ENCODE results near the gene PHC2. TPM values are rescaled to one million over a fixed set of nuclear protein-coding genes. Genes with fewer than 3 reads are reported as not detected.

PHC2 gene
- total RNA-seq, 3 donors from 2014 or later (not counting 1 experiment from before 2014, with no cell fraction given): 36.6 to 46.6 (median 39.5) TPM

GRCh38 chr1:33354707-33355316 lies 76.1 kb downstream of the PHC2 start:
- no peak overlapping the region for H3K4me3 ChIP-seq (ENCODE audit: low read length)
- ATAC-seq: no peak
- peaks cover 10% of the 10 kb centered on the region for H3K4me1 ChIP-seq (ENCODE audit: control insufficient read depth, insufficient read depth, low read length)
- no peak overlapping the region for H3K27ac ChIP-seq (ENCODE audit: low read length)
- TF ChIP-seq CTCF (IDR thresholded peaks at IDR 0.05): no peak
- Mint-ChIP-seq H3K4me1 (peaks cover 10 to 11% of the 10 kb centered on the region in 2 donors), H3K36me3 (no peaks in the 10 kb centered on the region), H3K27ac (no peak overlapping the region), H3K27me3 (ENCODE audit: low read depth in 2 of 2) (peaks cover 0 to 2% of the 10 kb centered on the region in 2 donors), H3K9me3 (no peaks in the 10 kb centered on the region), H3K4me3 (no peak overlapping the region)
- H3K27me3 ChIP-seq (ENCODE audit: control insufficient read depth, insufficient read depth, low read length): no peaks in the 10 kb centered on the region
- intact Hi-C loops (cut with micrococcal nuclease): no loop called here
- H3K9me3 ChIP-seq (ENCODE audit: control insufficient read depth, insufficient read depth, low read length): no peaks in the 10 kb centered on the region
- no peaks in the 10 kb centered on the region for H3K36me3 ChIP-seq (ENCODE audit: control insufficient read depth, insufficient read depth, low read length)
- DNase-seq: no peak
- WGBS (ENCODE audit: insufficient coverage): 88% methylated on average over 16 of the region's 16 CpGs

GRCh38 chr1:33353531-33353930 lies 77.4 kb downstream of the PHC2 start:
- no peak overlapping the region for H3K4me3 ChIP-seq (ENCODE audit: low read length)
- H3K27me3 ChIP-seq (ENCODE audit: control insufficient read depth, insufficient read depth, low read length): no peaks in the 10 kb centered on the region
- no peaks in the 10 kb centered on the region for H3K36me3 ChIP-seq (ENCODE audit: control insufficient read depth, insufficient read depth, low read length)
- Mint-ChIP-seq H3K27ac (no peak overlapping the region), H3K4me1 (peaks cover 16% of the 10 kb centered on the region in 2 donors), H3K27me3 (ENCODE audit: low read depth in 2 of 2) (peaks cover 0 to 2% of the 10 kb centered on the region in 2 donors), H3K9me3 (no peaks in the 10 kb centered on the region), H3K36me3 (no peaks in the 10 kb centered on the region), H3K4me3 (no peak overlapping the region)
- DNase-seq (no peak), ATAC-seq (no peak)
- intact Hi-C loops (cut with micrococcal nuclease): no loop called here
- H3K4me1 ChIP-seq (ENCODE audit: control insufficient read depth, insufficient read depth, low read length): peaks cover 15% of the 10 kb centered on the region
- H3K9me3 ChIP-seq (ENCODE audit: control insufficient read depth, insufficient read depth, low read length): no peaks in the 10 kb centered on the region
- H3K27ac ChIP-seq (ENCODE audit: low read length): no peak overlapping the region
- TF ChIP-seq CTCF (IDR thresholded peaks at IDR 0.05): no peak
- WGBS (ENCODE audit: insufficient coverage): 90% methylated on average over 5 of the region's 5 CpGs

GRCh38 chr1:33351281-33351660 lies 79.6 kb downstream of the PHC2 start:
- ATAC-seq: no peak
- H3K27me3 ChIP-seq (ENCODE audit: control insufficient read depth, insufficient read depth, low read length): no peaks in the 10 kb centered on the region
- no peak for DNase-seq
- Mint-ChIP-seq H3K4me1 (peaks cover 34 to 35% of the 10 kb centered on the region in 2 donors), H3K36me3 (no peaks in the 10 kb centered on the region), H3K27ac (no peak overlapping the region), H3K27me3 (ENCODE audit: low read depth in 2 of 2) (peaks cover 0 to 2% of the 10 kb centered on the region in 2 donors), H3K9me3 (no peaks in the 10 kb centered on the region), H3K4me3 (peak overlapping the region; percentile 67)
- H3K9me3 ChIP-seq (ENCODE audit: control insufficient read depth, insufficient read depth, low read length): no peaks in the 10 kb centered on the region
- H3K27ac ChIP-seq (ENCODE audit: low read length): no peak overlapping the region
- H3K36me3 ChIP-seq (ENCODE audit: control insufficient read depth, insufficient read depth, low read length): no peaks in the 10 kb centered on the region
- peaks cover 30% of the 10 kb centered on the region for H3K4me1 ChIP-seq (ENCODE audit: control insufficient read depth, insufficient read depth, low read length)
- no peak for TF ChIP-seq CTCF (IDR thresholded peaks at IDR 0.05)
- 97% methylated on average over 6 of the region's 6 CpGs for WGBS (ENCODE audit: insufficient coverage)
- no peak overlapping the region for H3K4me3 ChIP-seq (ENCODE audit: low read length)
- intact Hi-C loops (cut with micrococcal nuclease): no loop called here

Data from natural killer cell (primary cell).